Esophagus muscularis mucosa (tissue), 4 donors: Measurements from ENCODE around the gene GPC6.

Experiments
- CTCF ChIP-seq, 3 experiments: fragments of 200-600 bp in 2 of 3; fragments of 450-650 bp in 1 of 3; sonication (generic) in 2 of 3; IDR thresholded peaks; one replicate each; pipeline ENCODE4 v1.5.1; 2017 to 2019; ENCODE audit warnings: antibody characterized with exemption in 3 of 3, mild to moderate bottlenecking in 2 of 3, moderate library complexity in 1 of 3
- EP300 ChIP-seq: sonication (generic); formaldehyde crosslinking; IDR thresholded peaks from one replicate; pipeline ENCODE4 v1.6.1; 2017; ENCODE audit warnings: antibody characterized with exemption
- POLR2A ChIP-seq: fragments of 450-650 bp; IDR thresholded peaks from one replicate; pipeline ENCODE4 v1.6.1; 2017; ENCODE audit warnings: antibody characterized with exemption, moderate library complexity, mild to moderate bottlenecking, low read depth

GRCh38 chr13:94233837-94234236, 1007.2 kb downstream of the GPC6 start:
- TF ChIP-seq CTCF (IDR thresholded peaks at IDR 0.05) (no peak), POLR2A (no peak), EP300 (no peak)
